Adrenal gland (tissue), 12 donors: ENCODE results near the gene CALD1. TPM values are rescaled to one million over a fixed set of nuclear protein-coding genes. Genes with fewer than 3 reads are reported as not detected.

Experiments used
- DNase-seq, 7 donors: peaks; one replicate each; pipeline ENCODE4 v3.0.0-alpha.2; 2019 to 2020
- H3K27ac ChIP-seq, 5 donors: fragments of 200-600 bp; sonication (generic) in 4 of 5; 1 replicate in 3 of 5; 2 replicates in 2 of 5; pipeline versions ENCODE4 v1.5.1 to v1.8.0; 2016 to 2020; ENCODE audit warnings: mild to moderate bottlenecking in 1 of 5
- H3K27me3 ChIP-seq: fragments of 200-600 bp; 2 replicates; pipeline ENCODE4 v1.8.0; 2021
- H3K36me3 ChIP-seq, 2 donors: fragments of 200-600 bp; replicated peaks in 1 of 2; 1 replicate in 1 of 2; 2 replicates in 1 of 2; pipeline versions ENCODE4 v1.5.1 to v1.8.0; 2018 to 2022
- H3K4me1 ChIP-seq, 2 donors: fragments of 200-600 bp; replicated peaks in 1 of 2; 1 replicate in 1 of 2; 2 replicates in 1 of 2; pipeline versions ENCODE4 v1.5.1 to v1.8.0; 2018 to 2021
- H3K4me3 ChIP-seq, 4 donors: fragments of 200-600 bp; sonication (generic) in 3 of 4; one replicate each; pipeline ENCODE4 v1.5.1; 2016 to 2018
- H3K9me3 ChIP-seq, 3 donors: fragments of 200-600 bp; sonication (generic) in 1 of 3; replicated peaks in 1 of 3; 1 replicate in 2 of 3; 2 replicates in 1 of 3; pipeline versions ENCODE4 v1.5.1 to v1.8.0; 2016 to 2021
- CTCF ChIP-seq, 6 experiments: fragments of 450-650 bp in 4 of 6; fragments of 200-600 bp in 2 of 6; sonication (generic) in 1 of 6; IDR thresholded peaks; 1 replicate in 5 of 6; 2 replicates in 1 of 6; pipeline versions ENCODE4 v1.5.1 to v1.8.0; 2016 to 2021; ENCODE audit warnings: antibody characterized with exemption in 6 of 6, mild to moderate bottlenecking in 2 of 6, moderate library complexity in 1 of 6
- POLR2A ChIP-seq, 2 donors: fragments of 450-650 bp; IDR thresholded peaks; one replicate each; pipeline ENCODE4 v1.6.1; 2017; ENCODE audit warnings: antibody characterized with exemption in 2 of 2, mild to moderate bottlenecking in 2 of 2, moderate library complexity in 1 of 2
- WGBS, 4 donors: extraction: QIAGEN DNeasy Blood & Tissue Kit in 2 of 4; methylation state at CpG; one replicate each; pipeline versions ENCODE4 v1.1.5 to v1.1.7; 2013 to 2017; 5-methylcytosine and 5-hydroxymethylcytosine counted together
- intact Hi-C, 2 donors: fragments of 100-400 bp; cut with DNase I; formaldehyde crosslinking; loops; one replicate each; pipeline versions ENCODE4 v1.14.1 to v1.15.0; 2022 to 2023
- polyA plus RNA-seq, 3 donors: library from polyadenylated mRNA; stranded (reverse); fragments of 200-250 nt in 2 of 3; fragments of 350-450 nt in 1 of 3; fragmentation: Illumina TruSeq in 1 of 3; extraction: RNeasy Lipid Tissue Mini Kit (QIAGEN cat#74804) in 1 of 3; gene quantifications; one replicate each; pipeline ENCODE4 v1.2.3, GENCODE V29; 2013 to 2014
- total RNA-seq, 9 donors: library from RNA; depleted of rRNA in 4 of 9; stranded (reverse); fragments of >200 nt in 4 of 9; fragments of 120-200 nt in 1 of 9; fragmentation: NEBNext Ultra II Directional in 1 of 9; extraction: Animal tissue kit (Norgen Biotek cat#: 25700) in 1 of 9; gene quantifications; one replicate each; pipeline versions ENCODE4 v1.1.0 to v1.2.4, GENCODE V29; 2013 to 2023
- donor health status: healthy with polysubstance abuse.
- donor health status: Bipolar disorder and iron deficiency.
- donor health status: DM: yes; HTN: yes; CAD: no.
- donor health status: DM: no; HTN: no; CAD: no.
- donor health status: DM: no; HTN: no; CAD: no.
- donor health status: DM: yes; HTN: yes; CAD: no.

The CALD1 gene
- total and polyA plus RNA-seq, 12 donors = 67.5 to 258 (median 199) TPM

- intact Hi-C loops = no loop called here
- no peaks in the 10 kb centered on the region for H3K4me1 ChIP-seq
Measured at GRCh38 chr7:134823400-134823799, 44.0 kb downstream of the CALD1 start.

GRCh38 chr7:134825666-134826065 lies 46.2 kb downstream of the CALD1 start:
- Histone ChIP-seq H3K27me3 (no peaks in the 10 kb centered on the region), H3K9me3 (no peaks in the 10 kb centered on the region), H3K27ac (no peak overlapping the region), H3K36me3 (no peaks in the 10 kb centered on the region), H3K4me3 (no peak overlapping the region), H3K4me1 (no peaks in the 10 kb centered on the region)
- TF ChIP-seq POLR2A (IDR thresholded peaks at IDR 0.05) (no peak), CTCF (IDR thresholded peaks at IDR 0.05) (no peak)
- intact Hi-C loops = no loop called here
- no peak for DNase-seq
- 79 to 91% (median 85%) methylated on average over 1 of the region's 1 CpG for WGBS, 4 donors

More at GRCh38 chr7:134823400-134823799, 44.0 kb downstream of the CALD1 start:
- H3K27ac ChIP-seq = no peak overlapping the region
- no peak overlapping the region for H3K4me3 ChIP-seq
- no peak for DNase-seq
- H3K9me3 ChIP-seq = no peaks in the 10 kb centered on the region
- TF ChIP-seq POLR2A (IDR thresholded peaks at IDR 0.05) (no peak), CTCF (IDR thresholded peaks at IDR 0.05) (no peak)
- WGBS, 4 donors = 81 to 97% (median 88%) methylated on average over 1 of the region's 1 CpG
- no peaks in the 10 kb centered on the region for H3K27me3 ChIP-seq
- no peaks in the 10 kb centered on the region for H3K36me3 ChIP-seq

GRCh38 chr7:134826105-134826504 lies 46.7 kb downstream of the CALD1 start:
- WGBS, 4 donors = 64 to 75% (median 70%) methylated on average over 4 of the region's 4 CpGs
- intact Hi-C loops = no loop called here
- Histone ChIP-seq H3K36me3 (no peaks in the 10 kb centered on the region), H3K4me1 (no peaks in the 10 kb centered on the region), H3K27ac (peak overlapping the region in 1 of 5 donors; percentile 33), H3K27me3 (no peaks in the 10 kb centered on the region), H3K9me3 (no peaks in the 10 kb centered on the region), H3K4me3 (no peak overlapping the region)
- TF ChIP-seq POLR2A (IDR thresholded peaks at IDR 0.05) = no peak
- no peak for DNase-seq

GRCh38 chr7:134827436-134827835 lies 48.0 kb downstream of the CALD1 start:
- H3K4me1 ChIP-seq = no peaks in the 10 kb centered on the region
- no peak overlapping the region for H3K4me3 ChIP-seq
- 82 to 91% (median 83%) methylated on average over 4 of the region's 4 CpGs for WGBS, 4 donors

More at GRCh38 chr7:134827436-134827835, 48.0 kb downstream of the CALD1 start:
- Histone ChIP-seq H3K36me3 (no peaks in the 10 kb centered on the region), H3K27ac (peak overlapping the region in 1 of 5 donors; percentile 32), H3K9me3 (no peaks in the 10 kb centered on the region), H3K27me3 (no peaks in the 10 kb centered on the region)
- TF ChIP-seq CTCF (IDR thresholded peaks at IDR 0.05) (no peak), POLR2A (IDR thresholded peaks at IDR 0.05) (no peak)
- intact Hi-C loops = no loop called here
- DNase-seq = no peak
